ENCODE data around the gene MRM2.

The MRM2 gene

GRCh38 chr7:2251381-2251780 is 9.4 kb upstream of the MRM2 start:
- in situ Hi-C loops (cut with HindIII; ENCODE audit: low pct_unique_long_range_greater_than_20kb, low sequenced_read_pairs), result no loop called here
- DNase-seq (ENCODE audit: low read depth in 1 of 2, low spot score in 1 of 2), result no peak
- no peak for TF ChIP-seq JUND (IDR thresholded peaks at IDR 0.05; ENCODE audit: low read depth)

DNA sequence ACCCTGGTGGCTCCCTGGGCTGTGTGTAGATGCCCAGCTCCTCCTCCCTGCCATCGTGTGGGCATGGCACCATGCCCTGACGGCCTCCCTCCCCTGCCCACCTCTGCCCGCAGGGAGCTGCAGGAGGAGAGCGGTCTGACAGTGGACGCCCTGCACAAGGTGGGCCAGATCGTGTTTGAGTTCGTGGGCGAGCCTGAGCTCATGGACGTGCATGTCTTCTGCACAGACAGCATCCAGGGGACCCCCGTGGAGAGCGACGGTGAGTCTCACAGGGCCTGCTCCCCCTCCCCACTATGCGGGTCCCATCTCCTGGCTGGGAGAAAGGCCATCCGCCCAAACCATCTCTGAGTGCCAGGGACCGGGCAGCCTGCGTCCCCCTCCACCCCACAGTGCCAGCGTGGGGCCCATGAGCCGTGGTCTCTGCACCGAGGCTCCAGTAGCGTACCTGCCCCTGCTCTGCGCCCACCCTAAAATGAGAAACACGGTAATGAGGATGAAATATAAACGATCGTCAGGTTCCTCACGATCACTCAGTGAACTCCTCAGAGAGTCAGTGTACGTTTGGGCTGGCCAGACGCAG is 7.8 kb upstream of the MRM2 start:
- DNase-seq (ENCODE audit: low read depth in 1 of 2, low spot score in 1 of 2), result no peak
- in situ Hi-C loops (cut with HindIII; ENCODE audit: low pct_unique_long_range_greater_than_20kb, low sequenced_read_pairs), result no loop called here
- TF ChIP-seq JUND (IDR thresholded peaks at IDR 0.05; ENCODE audit: low read depth), result no peak

DNA sequence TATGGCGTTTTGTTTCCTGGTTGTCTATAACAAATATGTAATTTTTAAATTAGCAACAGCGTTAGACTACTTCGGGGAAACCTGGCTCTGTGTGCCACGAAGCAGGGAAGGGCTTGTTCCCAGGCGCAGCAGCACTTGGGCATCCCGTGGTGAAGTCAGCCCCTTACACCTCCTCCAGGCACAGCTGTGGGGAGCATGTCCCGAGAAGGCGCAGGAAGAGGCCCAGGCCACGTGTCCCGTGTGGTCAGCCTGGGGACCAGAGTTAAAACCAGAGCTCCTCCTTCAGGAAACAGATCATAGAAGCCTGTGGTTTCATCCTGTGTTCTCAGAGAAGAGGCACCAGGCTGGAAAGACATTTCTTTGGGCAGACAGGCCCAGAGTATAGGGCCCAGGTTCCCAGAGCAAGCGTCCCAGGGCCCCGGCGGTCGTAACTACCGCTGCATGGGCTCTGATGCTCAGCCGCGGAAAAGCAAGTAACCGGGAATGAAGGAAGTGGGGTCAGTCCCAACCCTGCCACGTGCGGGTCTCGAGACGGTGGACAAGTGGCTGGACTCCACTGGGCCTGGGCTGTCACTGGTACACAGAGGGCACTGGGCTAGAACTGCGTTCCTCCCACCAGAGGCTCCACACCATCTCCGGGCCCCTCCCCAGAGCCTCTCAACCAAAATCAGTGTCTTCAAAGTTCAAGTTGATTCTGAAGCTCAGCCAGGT is 7.1 kb upstream of the MRM2 start:
- in situ Hi-C loops (cut with HindIII; ENCODE audit: low pct_unique_long_range_greater_than_20kb, low sequenced_read_pairs), result no loop called here
- TF ChIP-seq JUND (IDR thresholded peaks at IDR 0.05; ENCODE audit: low read depth), result no peak
- DNase-seq (ENCODE audit: low read depth in 1 of 2, low spot score in 1 of 2), result no peak

GRCh38 chr7:2247141-2247995 is 5.4 kb upstream of the MRM2 start:
- in situ Hi-C loops (cut with HindIII; ENCODE audit: low pct_unique_long_range_greater_than_20kb, low sequenced_read_pairs), result no loop called here
- TF ChIP-seq JUND (IDR thresholded peaks at IDR 0.05; ENCODE audit: low read depth), result no peak
- DNase-seq (ENCODE audit: low read depth in 1 of 2, low spot score in 1 of 2), result peak in 1 of 2 experiments; percentile 75

GRCh38 chr7:2245883-2246675 is 4.1 kb upstream of the MRM2 start:
- in situ Hi-C loops (cut with HindIII; ENCODE audit: low pct_unique_long_range_greater_than_20kb, low sequenced_read_pairs), result no loop called here

DNA sequence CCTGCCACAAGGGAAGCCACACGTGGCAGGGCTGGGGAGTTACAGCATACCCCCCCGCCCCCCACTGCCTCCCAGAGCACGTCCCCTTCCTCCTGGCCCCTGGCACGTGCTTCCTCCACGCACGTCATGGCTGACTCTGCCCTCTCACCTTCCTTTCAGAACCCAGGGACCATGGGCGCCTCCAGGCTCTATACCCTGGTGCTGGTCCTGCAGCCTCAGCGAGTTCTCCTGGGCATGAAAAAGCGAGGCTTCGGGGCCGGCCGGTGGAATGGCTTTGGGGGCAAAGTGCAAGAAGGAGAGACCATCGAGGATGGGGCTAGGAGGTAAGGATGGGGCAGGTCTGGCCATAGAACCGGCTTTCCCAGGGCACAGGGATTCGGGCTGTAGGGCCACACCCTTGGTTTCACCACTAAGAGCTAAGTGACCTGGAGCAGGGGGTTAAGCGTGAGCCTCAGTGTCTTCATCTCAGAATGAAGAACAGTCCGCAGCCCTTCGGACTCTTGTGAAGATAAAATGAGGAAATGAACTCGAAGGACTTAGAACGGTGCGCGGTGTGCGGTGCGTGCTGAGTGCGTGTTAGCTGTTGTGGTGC is 2.5 kb upstream of the MRM2 start:
- TF ChIP-seq JUND (IDR thresholded peaks at IDR 0.05; ENCODE audit: low read depth), result no peak
- in situ Hi-C loops (cut with HindIII; ENCODE audit: low pct_unique_long_range_greater_than_20kb, low sequenced_read_pairs), result no loop called here
- DNase-seq (ENCODE audit: low read depth in 1 of 2, low spot score in 1 of 2), result no peak

More at GRCh38 chr7:2245883-2246675, 4.1 kb upstream of the MRM2 start:
- no peak for TF ChIP-seq JUND (IDR thresholded peaks at IDR 0.05; ENCODE audit: low read depth)
- no peak for DNase-seq (ENCODE audit: low read depth in 1 of 2, low spot score in 1 of 2)

DNA sequence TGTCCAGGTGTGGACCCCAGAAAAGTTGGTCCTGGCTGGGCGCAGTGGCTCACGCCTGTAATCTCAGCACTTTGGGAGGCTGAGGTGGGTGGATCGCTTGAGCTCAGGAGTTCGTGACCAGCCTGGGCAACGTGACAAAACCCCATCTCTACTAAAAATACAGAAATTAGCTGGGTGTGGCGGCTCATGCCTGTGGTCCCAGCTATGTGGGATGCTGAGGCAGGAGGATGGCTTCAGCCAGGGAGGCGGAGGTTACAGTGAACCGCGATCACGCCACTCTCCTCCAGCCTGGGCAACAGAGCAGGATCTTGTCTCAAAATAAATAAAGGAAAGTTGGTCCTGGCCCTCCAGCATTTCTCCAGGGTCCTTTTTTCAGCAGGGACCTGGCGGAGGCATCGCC is 1.5 kb upstream of the MRM2 start:
- no peak for DNase-seq (ENCODE audit: low read depth in 1 of 2, low spot score in 1 of 2)
- TF ChIP-seq JUND (IDR thresholded peaks at IDR 0.05; ENCODE audit: low read depth), result no peak
- in situ Hi-C loops (cut with HindIII; ENCODE audit: low pct_unique_long_range_greater_than_20kb, low sequenced_read_pairs), result no loop called here

DNA sequence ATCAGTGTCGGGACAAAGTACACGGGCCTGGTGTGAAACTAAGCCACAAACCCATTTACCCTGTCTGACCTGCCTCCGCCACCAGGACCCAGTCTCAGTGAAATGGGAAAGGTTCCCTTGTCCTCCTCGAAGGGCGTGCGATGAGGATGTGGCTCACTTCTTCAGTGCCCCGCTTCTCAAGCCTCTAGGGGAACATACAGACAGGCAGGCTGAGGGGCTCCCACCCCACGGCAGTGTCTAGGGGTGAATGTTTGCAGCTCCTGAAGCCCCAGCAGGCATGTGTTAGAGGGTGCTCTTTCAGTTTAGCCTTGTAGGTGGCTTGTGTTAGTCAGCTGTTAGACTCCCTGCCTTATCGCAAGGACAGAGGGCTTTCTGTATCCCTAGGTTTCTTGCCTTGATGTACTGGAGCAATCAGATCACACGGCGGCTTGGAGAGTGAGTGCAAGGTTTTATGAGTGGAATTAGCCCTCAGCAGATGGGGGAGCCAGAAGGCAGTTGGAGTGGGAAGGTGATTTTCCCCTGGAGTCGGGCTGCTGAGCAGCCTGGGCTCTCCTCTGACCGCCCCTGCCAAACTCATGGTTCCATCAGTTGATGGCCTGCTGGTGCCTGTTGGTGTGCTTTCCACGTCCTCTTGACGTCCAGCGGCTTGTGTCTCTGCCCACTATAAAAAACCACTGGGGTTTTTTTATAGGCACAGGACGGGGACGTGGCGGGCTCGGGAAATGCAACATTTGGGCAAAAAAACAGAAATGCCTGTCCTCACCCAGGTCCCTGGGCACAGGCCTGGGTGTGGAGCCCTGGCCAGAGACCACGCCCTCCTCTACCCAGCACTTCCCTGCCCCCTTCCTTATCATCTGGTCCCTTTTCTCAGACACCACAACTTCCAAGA is 780 bp upstream of the MRM2 start:
- DNase-seq (ENCODE audit: low read depth in 1 of 2, low spot score in 1 of 2), result peak in 1 of 2 experiments; percentile 47
- no peak for TF ChIP-seq JUND (IDR thresholded peaks at IDR 0.05; ENCODE audit: low read depth)
- in situ Hi-C loops (cut with HindIII; ENCODE audit: low pct_unique_long_range_greater_than_20kb, low sequenced_read_pairs), result no loop called here

DNA sequence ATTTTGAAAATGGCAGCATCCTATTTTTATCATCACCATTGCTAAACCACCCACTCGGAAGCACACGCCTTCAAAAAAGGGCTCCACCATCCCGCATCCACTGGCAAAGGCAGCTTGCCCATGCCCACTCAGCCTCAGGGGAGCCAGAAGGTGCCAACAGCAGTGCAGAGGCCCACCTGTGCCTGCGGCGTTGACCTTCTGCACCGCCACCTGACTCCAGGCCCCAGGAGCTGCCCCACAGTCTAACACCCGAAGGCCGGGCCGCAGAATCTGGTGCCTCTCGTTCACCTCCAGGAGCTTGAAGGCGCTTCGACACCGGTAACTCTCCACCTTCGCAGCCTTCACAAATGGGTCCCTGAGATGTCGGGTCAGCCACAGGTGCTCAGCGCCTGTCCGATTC is 2.8 kb downstream of the MRM2 start:
- no peak for DNase-seq (ENCODE audit: low read depth in 1 of 2, low spot score in 1 of 2)
- in situ Hi-C loops (cut with HindIII; ENCODE audit: low pct_unique_long_range_greater_than_20kb, low sequenced_read_pairs), result no loop called here
- TF ChIP-seq JUND (IDR thresholded peaks at IDR 0.05; ENCODE audit: low read depth), result no peak

- DNase-seq (ENCODE audit: low read depth in 1 of 2, low spot score in 1 of 2), result no peak
- in situ Hi-C loops (cut with HindIII; ENCODE audit: low pct_unique_long_range_greater_than_20kb, low sequenced_read_pairs), result no loop called here
- TF ChIP-seq JUND (IDR thresholded peaks at IDR 0.05; ENCODE audit: low read depth), result no peak
Measured at GRCh38 chr7:2237109-2237602, 4.8 kb downstream of the MRM2 start.

DNA sequence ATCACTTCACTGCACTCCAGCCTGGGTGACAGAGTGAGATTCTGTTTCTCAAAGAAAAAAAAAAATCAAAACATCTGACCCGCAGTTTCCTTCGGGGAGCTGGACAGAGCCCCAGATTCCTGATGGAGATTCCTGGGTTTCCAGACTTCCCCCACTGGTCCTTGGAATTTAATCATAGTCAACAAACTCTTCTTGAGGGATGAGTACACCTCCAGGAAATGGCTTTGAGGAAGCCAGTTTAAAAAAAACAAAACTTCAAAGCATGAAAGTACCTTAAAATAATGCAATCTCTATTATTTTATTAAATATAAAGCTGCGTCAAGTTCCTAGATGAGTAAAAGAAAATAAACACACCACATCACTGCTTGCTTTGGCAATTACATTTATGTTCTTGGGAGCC is 8.1 kb downstream of the MRM2 start:
- in situ Hi-C loops (cut with HindIII; ENCODE audit: low pct_unique_long_range_greater_than_20kb, low sequenced_read_pairs), result no loop called here
- DNase-seq (ENCODE audit: low read depth in 1 of 2, low spot score in 1 of 2), result no peak

More for the DNA sequence above, 8.1 kb downstream of the MRM2 start:
- TF ChIP-seq JUND (IDR thresholded peaks at IDR 0.05; ENCODE audit: low read depth), result no peak
